ENCODE measurements around the gene PIGC.
A peak's percentile ranks its signal among the peaks of the same experiment; 100 is the strongest.

PIGC gene

DNA sequence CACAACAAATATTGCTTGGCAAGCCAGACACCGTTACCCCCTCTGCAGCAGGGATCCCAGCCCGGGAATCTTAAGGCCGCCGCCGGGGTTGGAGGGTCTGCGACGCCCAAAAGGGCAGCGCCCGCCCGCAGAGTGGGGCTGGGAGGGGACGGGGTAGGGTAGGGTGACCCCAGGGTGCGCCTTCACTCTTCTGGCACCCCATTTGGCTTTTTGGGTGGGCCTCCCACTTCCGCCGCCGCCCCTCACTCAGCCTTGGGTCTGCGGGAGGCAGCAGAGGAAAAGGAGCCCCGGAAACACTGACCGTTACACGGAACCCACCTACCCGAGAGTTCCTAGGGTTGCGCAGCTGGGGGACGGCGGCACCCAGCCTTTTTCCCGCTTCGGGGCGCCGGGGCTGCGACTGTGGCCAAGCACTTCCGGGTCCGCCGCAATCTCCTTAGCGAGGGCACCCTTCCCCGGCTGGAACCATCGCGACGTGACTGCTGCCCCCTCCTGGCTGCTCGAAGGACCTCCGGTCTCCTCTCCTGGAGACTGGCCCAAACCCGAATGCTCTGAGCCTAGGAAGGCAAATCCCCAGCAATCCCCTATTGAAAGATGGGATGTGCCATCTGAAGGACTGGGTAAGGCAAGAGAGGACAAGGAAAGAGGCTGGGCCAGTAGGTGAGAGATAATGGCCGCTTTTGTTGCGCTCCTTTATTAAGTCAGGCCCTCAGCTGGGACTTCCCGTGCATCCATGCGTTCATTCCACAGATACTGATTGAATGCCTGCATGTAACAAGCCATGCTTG, at the start of gene PIGC:
Gene PIGC (minus strand): TSS at position 404 of the 788 bp plus-strand sequence. CDS start 1,447 bp downstream, outside the sequence.
- DNase-seq = peak; percentile 97

DNA sequence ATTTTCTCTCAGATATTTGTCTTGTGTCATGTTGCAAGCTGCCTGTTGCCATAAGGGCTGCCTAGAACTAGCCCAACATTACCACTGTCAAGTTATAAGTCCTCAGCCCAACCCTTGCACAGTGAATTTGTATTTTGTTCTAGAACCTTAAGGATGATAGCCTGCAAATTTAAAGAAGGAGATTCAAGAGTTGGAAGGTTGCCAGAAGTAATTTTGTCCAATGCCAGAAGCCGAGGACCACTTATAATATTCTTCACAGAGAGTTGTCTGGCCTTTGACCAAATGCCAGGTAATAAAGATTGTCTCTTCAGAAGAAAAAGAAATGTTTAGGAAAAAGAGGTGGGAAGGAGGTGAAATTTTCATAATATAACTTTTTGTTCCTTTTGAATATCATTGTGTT, 48.6 kb upstream of the PIGC start:
- DNase-seq = no peak

DNA sequence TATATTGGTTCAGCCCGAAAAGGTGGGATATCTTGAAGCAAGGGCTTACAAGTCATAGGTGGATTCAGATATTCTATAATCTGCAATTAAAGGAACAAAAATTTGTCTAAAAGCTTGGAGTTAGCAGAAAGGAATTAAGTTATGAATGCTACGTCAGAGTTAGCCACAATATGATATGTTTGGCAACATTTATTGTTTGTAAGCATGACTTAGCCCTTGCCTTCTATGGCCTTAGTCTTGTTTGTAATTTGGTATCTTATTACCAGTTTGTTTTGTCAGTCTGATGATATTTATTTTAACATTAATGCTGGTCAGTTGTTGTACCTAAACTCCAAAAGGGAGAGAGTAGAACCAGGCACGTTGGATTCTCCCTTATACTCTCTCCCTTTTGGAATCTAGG, 46.0 kb upstream of the PIGC start:
- DNase-seq = no peak

DNA sequence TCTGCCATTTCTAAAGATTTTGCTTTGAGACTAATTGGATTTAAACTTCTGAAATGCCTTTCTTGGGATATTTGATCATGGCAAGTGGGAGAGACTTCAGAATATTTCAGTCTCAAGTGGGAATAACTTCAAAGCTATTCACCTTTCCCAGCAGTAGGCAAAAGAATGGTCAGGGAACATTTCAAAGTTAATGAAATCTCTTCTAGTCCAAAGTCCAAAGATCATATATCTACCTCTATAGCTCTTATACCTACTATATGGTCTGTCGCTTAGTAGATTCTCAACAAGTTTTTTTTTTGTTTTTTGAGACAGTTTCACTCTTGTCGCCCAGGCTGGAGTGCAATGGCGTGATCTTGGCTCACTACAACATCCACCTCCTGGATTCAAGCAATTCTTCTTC, 44.5 kb upstream of the PIGC start:
- DNase-seq = no peak

DNA sequence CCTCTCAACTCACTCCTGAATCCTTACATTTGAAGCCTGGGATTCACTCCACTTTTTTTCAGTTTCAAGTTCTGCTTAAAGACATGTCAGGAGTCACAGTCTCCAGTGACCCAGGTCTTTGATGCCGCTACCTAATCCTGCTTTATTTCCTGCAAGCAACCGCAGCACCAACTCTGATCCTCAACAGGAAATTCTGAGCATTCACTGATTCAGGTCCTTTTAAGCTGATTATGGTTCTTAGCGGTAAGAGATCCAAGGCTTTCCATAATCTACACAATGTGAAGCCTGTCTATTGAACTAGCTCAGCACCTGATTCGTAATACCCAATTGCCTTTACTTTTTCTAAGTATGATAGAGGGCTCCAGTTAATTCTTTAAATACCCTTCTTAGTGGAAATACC, 43.7 kb upstream of the PIGC start:
- no peak for DNase-seq

DNA sequence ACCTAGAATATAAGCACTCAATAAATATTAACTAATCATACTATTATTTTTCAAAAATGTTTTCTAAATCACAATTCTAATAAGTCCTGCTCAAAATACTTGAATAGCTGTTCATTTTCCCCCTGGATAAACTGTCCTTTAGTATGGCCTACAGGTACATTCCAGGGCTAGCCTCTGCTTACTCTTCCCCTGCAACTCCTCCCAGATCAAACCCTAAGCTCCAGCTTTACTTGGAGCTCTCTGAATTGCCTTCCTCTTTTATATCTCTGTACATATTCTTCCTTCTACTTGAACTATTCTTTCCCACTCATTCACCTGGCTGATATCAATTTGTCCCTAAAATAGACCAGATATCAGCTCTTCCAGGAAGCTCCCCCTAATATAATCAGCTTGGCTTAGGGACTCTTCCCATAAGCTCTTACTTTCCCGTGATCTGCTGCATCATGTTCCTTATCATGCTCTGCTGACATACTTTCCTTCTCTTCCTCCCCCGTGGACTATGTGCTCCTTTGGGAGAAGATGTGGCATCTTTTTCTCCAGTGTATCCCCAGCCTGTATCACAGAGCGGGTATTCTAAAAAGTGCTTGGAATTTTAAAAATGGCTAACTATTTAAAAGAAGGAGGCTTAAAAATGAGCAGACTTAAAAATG, 43.1 kb upstream of the PIGC start:
- no peak for DNase-seq

DNA sequence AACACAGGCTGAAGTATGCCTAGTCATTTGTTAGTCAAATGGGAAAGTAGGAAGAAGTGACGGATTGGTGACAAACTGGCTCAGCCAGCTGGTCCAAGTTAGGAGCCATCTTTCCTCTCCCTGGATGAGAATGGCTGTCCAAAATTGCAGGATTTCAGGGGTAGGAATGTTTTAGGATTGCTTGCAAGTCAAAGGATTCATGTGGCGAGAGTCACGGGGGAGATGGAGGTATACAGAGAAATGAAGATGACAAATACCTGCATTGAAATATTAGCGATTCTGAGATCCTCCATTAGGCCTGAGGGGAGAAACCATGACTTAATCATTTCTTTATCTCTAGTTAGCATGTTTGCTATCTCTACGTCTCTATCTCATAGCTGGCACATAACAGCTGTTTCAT, 41.8 kb upstream of the PIGC start:
- DNase-seq = no peak

DNA sequence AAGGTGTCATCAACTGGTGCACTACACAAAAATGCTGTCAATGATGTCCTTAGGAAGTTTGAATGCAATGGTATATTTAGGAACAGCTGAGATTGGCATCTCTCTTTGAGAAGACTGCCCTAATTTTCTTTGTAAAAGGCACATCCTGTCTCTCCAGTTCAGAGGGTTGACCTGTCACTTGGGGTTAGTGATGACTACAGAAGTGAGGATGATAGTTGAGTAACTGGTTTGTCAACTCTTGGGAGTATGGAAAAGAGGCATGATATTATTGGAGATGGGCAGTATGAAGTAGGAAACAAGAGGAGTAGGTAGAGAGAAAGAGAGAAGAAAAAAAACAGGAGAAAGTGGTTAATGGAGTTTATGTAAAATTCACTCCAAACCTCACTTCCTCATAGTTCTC, 40.4 kb upstream of the PIGC start:
- no peak for DNase-seq

DNA sequence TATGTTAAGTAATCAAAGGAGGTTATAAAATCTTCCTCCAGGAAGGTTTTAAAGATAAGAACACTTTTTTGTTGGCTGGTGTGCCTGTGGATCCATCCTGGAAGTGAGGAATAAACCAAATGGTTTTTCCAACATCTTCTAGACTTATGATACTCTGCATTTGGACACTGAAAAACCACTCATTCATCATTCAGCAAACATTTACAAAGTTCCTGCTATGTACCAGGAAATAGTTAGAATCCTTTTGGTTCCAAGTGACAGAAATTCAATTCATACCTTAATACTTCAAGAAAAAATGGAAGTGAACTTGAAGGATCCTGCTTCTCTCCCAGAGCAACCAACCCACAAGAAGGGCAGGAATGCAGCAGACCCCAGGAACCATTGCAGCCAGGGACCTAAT, 39.6 kb upstream of the PIGC start:
- no peak for DNase-seq

DNA sequence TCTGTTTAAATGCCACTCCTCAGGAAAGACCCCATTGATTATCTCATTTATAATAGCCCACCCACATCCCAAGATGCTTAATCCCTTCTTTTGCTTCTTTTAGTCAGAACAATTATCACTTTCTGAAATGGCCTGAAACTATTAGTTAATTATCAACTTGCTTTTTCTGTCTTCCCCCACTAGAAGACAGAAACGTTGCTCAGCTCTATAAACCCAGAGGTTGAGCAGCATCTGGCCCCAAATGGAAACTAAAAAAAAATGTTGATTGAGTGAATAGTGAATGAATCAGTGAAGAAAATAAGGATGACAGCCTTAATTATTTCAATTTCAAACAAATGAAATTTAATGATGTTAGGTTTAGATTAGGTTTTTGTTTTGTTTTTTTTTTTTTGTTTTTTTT, 38.2 kb upstream of the PIGC start:
- DNase-seq = no peak

DNA sequence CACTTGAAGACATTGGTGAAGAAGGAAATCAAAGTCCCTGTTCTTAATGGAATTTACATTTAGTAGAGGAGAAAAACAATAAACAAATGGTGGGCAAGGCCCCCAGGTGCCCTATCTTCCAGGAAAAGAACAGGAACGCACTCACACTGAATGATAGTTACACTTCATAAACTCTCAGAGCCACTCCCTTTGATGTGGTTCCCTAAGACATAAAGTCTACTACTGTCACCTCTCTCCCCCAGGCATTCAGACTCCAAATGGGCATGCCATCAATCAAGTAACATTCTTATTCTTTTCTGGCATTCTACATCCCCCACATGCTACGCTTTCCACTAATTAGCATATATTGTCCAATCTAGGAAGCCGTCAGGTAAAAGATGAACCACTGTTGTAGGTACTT, 36.6 kb upstream of the PIGC start:
- DNase-seq = no peak

DNA sequence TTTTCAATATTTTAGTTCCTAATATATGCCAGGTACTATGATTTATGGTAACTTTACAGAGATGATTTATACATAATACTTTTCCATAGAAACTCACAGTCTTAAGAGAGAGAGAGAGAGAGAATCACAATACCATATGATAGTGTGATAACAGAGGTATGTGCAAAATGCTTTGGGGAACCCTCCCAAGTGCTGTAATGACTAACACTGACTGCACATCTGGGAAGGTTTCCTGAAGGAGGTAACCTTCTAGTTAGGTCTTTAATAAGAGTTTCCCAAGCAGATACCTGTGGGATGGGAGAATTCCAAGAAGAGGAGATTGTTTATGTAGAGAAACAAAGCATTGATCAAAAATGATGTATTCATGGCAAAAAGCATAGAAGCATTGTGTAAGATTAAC, 34.6 kb upstream of the PIGC start:
- no peak for DNase-seq

DNA sequence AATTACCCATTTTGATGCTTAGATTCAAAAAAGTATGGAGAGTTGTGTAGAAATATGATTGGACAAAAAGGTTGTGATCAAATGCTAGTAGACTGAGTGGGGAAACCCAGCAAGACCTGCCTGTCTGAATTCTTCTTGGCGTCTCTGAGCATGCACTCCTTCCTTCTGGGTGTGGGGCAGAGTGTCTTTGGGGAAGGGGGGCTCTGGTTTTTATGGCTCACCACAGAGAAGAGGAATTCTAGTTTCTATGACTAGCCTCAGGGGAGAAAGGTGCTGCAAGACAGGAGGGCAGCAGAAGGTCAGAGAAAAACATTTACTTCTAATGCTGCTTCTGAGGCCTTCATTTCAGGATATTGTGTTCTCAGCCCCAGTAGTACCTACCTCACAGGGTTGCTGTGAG, 33.9 kb upstream of the PIGC start:
- DNase-seq = no peak

DNA sequence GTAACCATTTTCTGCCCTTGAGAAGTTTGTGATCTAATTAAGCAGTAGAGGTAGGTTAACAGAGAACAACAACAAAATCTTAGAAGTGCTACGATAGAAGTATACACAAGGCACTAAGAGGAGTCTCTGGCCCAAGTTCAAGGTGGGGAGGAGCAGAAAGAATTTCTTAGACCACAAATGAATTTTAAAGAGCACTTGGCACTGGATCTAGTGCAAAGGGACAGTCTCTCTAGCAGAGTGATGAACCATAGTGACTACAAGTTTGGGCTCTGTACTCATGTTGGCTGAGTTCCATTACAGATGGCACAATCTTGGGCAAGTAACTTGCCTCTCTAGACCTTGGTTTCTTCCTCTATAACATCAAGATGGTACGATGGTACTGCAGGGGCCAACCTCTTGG, 33.3 kb upstream of the PIGC start:
- no peak for DNase-seq

DNA sequence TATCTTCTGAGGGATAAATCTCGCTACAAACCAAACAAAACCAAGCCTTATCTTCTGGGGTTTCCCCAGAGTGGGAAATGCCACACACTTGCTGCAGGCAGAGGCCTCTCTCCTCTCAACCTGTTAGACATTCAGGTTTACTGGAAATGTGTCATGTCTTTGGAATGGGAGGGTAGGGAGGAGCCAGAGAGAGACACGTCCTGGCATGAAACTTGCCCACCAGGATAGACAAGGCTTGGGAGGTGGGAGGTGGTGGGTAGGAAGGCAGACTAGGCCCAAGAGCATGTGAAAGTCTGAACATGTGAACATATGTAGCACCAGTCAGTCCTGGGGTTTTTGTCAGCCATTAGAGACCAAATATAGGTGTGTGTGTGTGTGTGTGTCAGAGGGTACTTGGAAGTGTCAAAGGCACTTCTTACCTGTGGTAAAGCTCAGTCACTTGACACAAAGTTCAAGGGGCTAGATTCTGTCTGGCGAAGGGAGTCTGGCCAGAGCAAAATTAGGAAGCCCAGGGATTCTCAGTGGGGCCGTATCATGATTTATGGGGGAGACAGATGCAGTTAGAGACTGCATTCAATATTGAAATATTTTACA, 32.4 kb upstream of the PIGC start:
- DNase-seq = no peak

DNA sequence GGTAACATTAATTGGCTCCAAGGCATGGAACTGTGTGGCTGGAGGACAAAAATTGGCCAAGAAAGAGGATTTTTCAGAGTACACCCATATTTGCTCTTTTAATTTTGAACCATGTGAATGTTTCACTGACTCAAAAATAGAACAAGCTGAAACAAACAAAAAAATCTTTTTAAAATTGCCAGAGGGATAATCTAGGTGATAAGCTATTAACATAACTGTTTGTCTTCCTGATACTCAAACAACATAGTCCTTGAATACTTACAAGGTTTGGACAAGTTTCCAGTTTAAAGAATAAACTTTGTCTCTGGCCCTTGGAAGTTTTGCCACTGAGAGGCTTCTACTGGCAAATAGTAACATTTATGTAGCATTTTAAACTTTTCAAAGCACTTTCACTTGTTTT, 30.0 kb upstream of the PIGC start:
- DNase-seq = no peak

DNA sequence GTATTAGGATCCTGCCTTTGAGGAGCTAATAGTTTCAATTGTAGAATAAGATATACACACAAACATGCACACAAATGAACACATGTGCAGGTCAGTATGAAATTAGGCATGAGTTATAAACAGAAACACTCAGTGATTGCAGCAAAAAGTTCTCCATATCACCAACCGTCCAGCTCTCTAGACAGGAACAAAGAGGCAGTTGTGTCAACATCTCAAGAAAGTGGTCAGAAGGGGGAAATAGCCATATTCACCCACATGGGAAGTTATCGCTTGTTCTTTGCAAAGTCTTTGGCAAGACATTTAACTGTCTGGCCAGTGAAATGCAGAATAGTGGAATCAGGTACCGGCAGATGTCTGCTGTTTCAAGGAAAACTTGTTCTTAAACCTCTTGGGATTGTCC, 29.4 kb upstream of the PIGC start:
- DNase-seq = no peak

DNA sequence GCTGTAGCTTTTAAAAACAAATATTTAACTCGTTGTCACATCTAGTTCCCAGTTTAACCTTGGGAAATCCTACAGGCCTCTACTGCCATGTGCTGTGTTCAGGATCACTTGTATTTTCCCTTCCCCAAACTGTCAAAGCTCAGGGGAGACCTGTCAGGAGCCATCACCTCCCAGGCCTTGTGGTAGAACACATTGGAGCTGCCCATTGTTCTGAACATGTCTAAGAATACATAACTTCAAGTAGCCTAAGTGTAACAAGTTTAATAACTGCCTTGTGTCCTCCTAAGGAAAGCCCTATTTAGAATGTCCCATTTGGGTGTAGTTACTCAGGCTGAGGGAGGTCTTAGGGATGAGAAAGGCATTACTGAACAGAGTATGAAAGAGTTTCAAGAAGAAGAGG, 28.6 kb upstream of the PIGC start:
- no peak for DNase-seq

DNA sequence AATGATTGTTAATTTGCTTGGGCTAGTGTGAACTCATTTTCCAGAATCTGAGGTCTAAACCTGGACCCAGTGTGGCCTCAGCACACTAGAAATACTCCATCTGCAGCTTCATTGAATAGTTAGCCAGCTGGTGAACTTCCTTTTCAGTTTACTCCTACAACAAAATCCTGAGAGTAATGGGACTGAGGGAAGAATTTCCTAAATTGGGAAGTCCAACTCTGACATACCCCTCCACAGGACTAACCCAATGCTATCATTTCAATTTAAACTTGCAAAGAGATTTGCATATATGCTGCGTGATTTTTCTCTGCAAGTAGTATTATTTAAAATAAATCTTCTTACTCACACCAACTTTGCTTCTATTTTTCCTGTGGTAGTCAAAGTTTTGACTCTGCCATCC, 27.8 kb upstream of the PIGC start:
- DNase-seq = no peak

DNA sequence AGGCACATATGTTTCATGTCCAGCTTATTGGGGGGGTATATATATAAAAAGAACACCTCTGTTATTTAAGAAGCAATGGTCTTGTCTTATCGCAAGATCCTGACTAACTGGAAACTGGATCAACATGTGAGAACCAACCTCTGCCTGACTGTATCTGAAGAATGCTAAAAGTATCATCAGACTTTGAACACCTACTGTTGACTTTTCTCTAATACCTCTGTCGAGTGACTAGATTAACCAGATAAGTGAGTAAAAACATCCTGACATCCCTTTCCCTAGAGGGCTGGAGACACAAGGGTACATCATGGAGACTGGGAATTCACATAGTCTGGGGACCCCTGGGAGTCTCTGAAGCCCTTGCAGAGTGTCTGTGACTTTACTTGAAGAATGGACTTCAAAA, 26.3 kb upstream of the PIGC start:
- no peak for DNase-seq

DNA sequence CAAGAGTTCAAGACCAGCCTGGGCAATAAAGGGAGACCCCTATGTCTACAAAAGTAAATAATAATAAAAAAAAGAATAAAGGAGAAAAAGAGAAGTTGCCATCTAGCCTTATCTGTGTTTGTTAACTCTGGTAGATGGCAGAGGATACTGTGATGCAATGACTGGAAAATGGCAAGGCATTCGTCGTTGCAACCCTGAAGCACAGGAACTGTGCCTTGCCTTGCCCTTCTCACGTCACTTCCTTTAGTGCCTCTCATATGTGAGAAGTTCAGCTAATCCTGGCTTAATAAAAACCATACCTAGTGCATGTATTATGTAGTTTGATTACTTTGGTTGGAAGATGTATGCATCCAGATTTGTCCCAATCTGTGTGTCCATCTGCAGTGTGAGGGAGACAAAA, 25.8 kb upstream of the PIGC start:
- no peak for DNase-seq

DNA sequence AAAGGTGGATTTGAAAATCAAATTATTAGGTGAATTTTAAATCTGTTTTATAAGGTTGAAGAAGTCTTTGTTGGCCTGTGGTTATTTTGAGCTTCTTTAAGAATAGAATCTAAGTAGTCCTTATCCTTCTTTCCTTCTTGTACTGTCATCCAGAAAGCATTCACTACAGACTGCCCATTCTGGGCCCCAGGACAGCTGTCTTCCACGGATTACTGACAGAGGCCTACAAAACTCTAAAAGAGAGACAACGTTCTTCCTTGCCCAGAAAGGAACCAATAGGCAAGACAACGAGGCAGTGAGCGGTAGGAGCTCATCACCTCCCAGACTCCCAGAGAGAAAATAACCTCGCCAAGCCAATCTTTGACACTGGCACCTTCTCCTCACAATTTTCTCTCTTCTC, 24.4 kb upstream of the PIGC start:
- DNase-seq = no peak

DNA sequence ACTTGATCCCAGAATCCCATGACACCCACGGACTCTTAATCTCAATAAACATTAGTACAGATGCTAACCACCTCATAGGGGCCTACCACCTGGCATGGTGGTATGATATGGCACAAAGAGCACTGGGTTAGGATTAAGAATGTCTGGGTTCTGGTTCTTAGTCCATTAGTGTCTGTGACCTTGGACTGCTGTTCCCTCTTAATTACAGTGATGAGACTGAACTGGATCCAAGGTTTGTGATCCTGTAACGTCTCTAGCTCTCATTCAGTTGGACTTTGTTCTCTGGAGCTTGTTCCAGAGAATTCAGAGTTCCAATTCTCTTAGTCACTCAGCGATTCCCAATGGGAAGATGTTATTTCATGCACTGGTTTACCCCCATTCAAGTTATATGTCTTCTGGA, 23.6 kb upstream of the PIGC start:
- DNase-seq = no peak

DNA sequence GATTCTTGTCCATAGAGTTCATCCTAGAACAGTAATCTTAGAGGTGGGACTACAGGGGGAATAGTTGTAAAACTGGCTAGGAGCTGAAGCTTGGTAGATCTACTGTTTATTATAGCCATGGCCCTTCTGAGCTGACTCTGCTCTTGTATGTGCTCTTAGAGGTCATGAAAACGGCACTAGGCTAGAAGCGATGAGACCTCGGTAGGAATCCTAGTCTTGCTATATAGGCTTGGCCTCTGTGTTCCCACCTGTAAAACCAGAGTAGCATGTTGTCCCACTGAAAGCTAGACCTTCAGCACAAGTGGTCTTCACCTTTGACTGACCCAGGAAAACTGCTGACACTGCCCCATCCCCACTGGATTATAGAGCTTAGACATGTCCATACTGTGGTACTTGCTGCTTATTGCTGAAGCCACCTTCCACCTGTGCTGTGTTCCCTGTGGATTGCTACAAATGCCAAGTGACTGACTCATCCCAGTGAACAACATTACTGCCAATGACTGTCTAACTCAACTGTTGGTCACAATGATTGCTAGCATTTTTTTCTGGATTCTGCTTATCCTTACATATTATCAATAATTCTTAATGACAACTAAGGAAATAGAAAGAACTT, 23.0 kb upstream of the PIGC start:
- no peak for DNase-seq

Data from stimulated activated CD4-positive, alpha-beta T cell treated with anti-CD3 and anti-CD28 coated beads, Interleukin-15, amount 100 ng/mL, for 24 hours (primary cell).